GM08714 (cell line): ENCODE results near the gene PANK1.

Source experiments
- H3K4me3 ChIP-seq: fragments of 200-500 bp; sonication (Bioruptor generic); 2 replicates; pipeline ENCODE4 v1.5.1; 2014; ENCODE audit warnings: mild to moderate bottlenecking, low read length, inconsistent platforms
- ZNF274 ChIP-seq: IDR thresholded peaks from 2 replicates; pipeline ENCODE4 v1.6.1; 2012; ENCODE audit warnings: mild to moderate bottlenecking, low read depth, low read length

The PANK1 gene

GRCh38 chr10:89615112-89615511, 29.9 kb downstream of the PANK1 start:
- no peak overlapping the region for H3K4me3 ChIP-seq
- no peak for TF ChIP-seq ZNF274

- H3K4me3 ChIP-seq: no peak overlapping the region
- TF ChIP-seq ZNF274: no peak
These were observed 31.5 kb downstream of the PANK1 start for GRCh38 chr10:89613582-89613981.

GRCh38 chr10:89611282-89611681, 33.8 kb downstream of the PANK1 start:
- no peak overlapping the region for H3K4me3 ChIP-seq
- TF ChIP-seq ZNF274: no peak

GRCh38 chr10:89609833-89610346, 35.2 kb downstream of the PANK1 start:
- TF ChIP-seq ZNF274: no peak

GRCh38 chr10:89604200-89604599, 40.8 kb downstream of the PANK1 start:
- H3K4me3 ChIP-seq: no peak overlapping the region
- no peak for TF ChIP-seq ZNF274

More at GRCh38 chr10:89609833-89610346, 35.2 kb downstream of the PANK1 start:
- no peak overlapping the region for H3K4me3 ChIP-seq

- no peak overlapping the region for H3K4me3 ChIP-seq
- no peak for TF ChIP-seq ZNF274
These were observed 42.1 kb downstream of the PANK1 start for GRCh38 chr10:89602919-89603318.

- TF ChIP-seq ZNF274: no peak
- no peak overlapping the region for H3K4me3 ChIP-seq
These were observed 43.2 kb downstream of the PANK1 start for GRCh38 chr10:89601728-89602361.

- no peak overlapping the region for H3K4me3 ChIP-seq
- TF ChIP-seq ZNF274: no peak
These were observed 45.0 kb downstream of the PANK1 start for GRCh38 chr10:89600041-89600440.

- no peak overlapping the region for H3K4me3 ChIP-seq
These were observed 52.0 kb downstream of the PANK1 start for GRCh38 chr10:89593043-89593442.

GRCh38 chr10:89592539-89592938, 52.5 kb downstream of the PANK1 start:
- no peak overlapping the region for H3K4me3 ChIP-seq
- no peak for TF ChIP-seq ZNF274

More at GRCh38 chr10:89593043-89593442, 52.0 kb downstream of the PANK1 start:
- no peak for TF ChIP-seq ZNF274

GRCh38 chr10:89591796-89592271, 53.2 kb downstream of the PANK1 start:
- TF ChIP-seq ZNF274: no peak
- H3K4me3 ChIP-seq: no peak overlapping the region

- no peak for TF ChIP-seq ZNF274
- no peak overlapping the region for H3K4me3 ChIP-seq
These were observed 53.8 kb downstream of the PANK1 start for GRCh38 chr10:89591111-89591795.

- H3K4me3 ChIP-seq: no peak overlapping the region
These were observed 54.7 kb downstream of the PANK1 start for GRCh38 chr10:89590326-89590725.

GRCh38 chr10:89589101-89589720, 55.8 kb downstream of the PANK1 start:
- H3K4me3 ChIP-seq: no peak overlapping the region
- TF ChIP-seq ZNF274: no peak

More at GRCh38 chr10:89590326-89590725, 54.7 kb downstream of the PANK1 start:
- no peak for TF ChIP-seq ZNF274

- no peak overlapping the region for H3K4me3 ChIP-seq
- no peak for TF ChIP-seq ZNF274
These were observed 56.4 kb downstream of the PANK1 start for GRCh38 chr10:89588671-89589070.
